ENCODE measurements around the gene ACADS.

GRCh38 chr12:120740871-120741270 is 15.2 kb downstream of the ACADS start:
- TF ChIP-seq POLR2A (IDR thresholded peaks at IDR 0.05) = no peak
- no peak for TF ChIP-seq CTCF (IDR thresholded peaks at IDR 0.05)

Data from upper lobe of left lung (tissue), 4 donors.